ENCODE measurements around the gene AKNAD1. TPM values are rescaled to one million over a fixed set of nuclear protein-coding genes. Genes with fewer than 3 reads are reported as not detected.
"Not testable (repeated sequence)": the region's sequence is repeated elsewhere in the genome, so short reads cannot be mapped to it uniquely, and the experiment has no call there.

The AKNAD1 gene
- total RNA-seq, 1 experiment from 2014 or later: 7.2 TPM

GRCh38 chr1:108889706-108890384 lies 33.0 kb upstream of the AKNAD1 start:
- intact Hi-C loops (cut with micrococcal nuclease): no loop called here
- Mint-ChIP-seq H3K27me3 (ENCODE audit: insufficient read depth, unreplicated experiment) (no peaks in the 10 kb centered on the region), H3K36me3 (ENCODE audit: insufficient read depth, unreplicated experiment) (peaks cover 40% of the 10 kb centered on the region), H3K27ac (ENCODE audit: low read depth, unreplicated experiment) (peak overlapping the region; percentile 75), H3K4me3 (ENCODE audit: unreplicated experiment) (no peak overlapping the region), H3K4me1 (ENCODE audit: insufficient read depth, unreplicated experiment) (peaks cover 56% of the 10 kb centered on the region), H3K9me3 (ENCODE audit: unreplicated experiment) (no peaks in the 10 kb centered on the region)
- ChIA-PET POLR2A (interaction anchor here (0.7 to 10.1 kb wide), 5 partner anchors 8 to 60 kb away, joined by 3 to 120 read pairs (median 5); partner anchors contain the start of gene GPSM2), CTCF (interaction anchor here (0.6 to 8.9 kb wide), 3 partner anchors 11 to 1474 kb away, joined by 3 to 105 read pairs (median 3); no protein-coding TSS in a partner anchor)
- DNase-seq (ENCODE audit: unreplicated experiment): no peak
- BruUV-seq (replicated peaks): no TSS peak
- no peak for TF ChIP-seq CTCF (IDR thresholded peaks at IDR 0.05; ENCODE audit: unreplicated experiment)

- H3K36me3 Mint-ChIP-seq (ENCODE audit: insufficient read depth, unreplicated experiment): peaks cover 46% of the 10 kb centered on the region
- ChIA-PET POLR2A (interaction anchor here (0.7 to 10.1 kb wide), 6 partner anchors 8 to 59 kb away, joined by 3 to 120 read pairs (median 4); partner anchors contain the start of gene GPSM2), CTCF (interaction anchor here (0.6 to 8.9 kb wide), 5 partner anchors 8 to 1474 kb away, joined by 3 to 105 read pairs (median 4); no protein-coding TSS in a partner anchor)
- intact Hi-C loops (cut with micrococcal nuclease); DNase-seq (ENCODE audit: unreplicated experiment); H3K4me3 Mint-ChIP-seq (ENCODE audit: unreplicated experiment); H3K9me3 Mint-ChIP-seq (ENCODE audit: unreplicated experiment); H3K27me3 Mint-ChIP-seq (ENCODE audit: insufficient read depth, unreplicated experiment); BruUV-seq (replicated peaks): not testable (repeated sequence)
- H3K4me1 Mint-ChIP-seq (ENCODE audit: insufficient read depth, unreplicated experiment): peaks cover 61% of the 10 kb centered on the region
- peak overlapping the region; percentile 75 for H3K27ac Mint-ChIP-seq (ENCODE audit: low read depth, unreplicated experiment)
These were observed 32.2 kb upstream of the AKNAD1 start for GRCh38 chr1:108889006-108889645.

- H3K4me1 Mint-ChIP-seq (ENCODE audit: insufficient read depth, unreplicated experiment): peaks cover 61% of the 10 kb centered on the region
- no peaks in the 10 kb centered on the region for H3K9me3 Mint-ChIP-seq (ENCODE audit: unreplicated experiment)
- H3K27me3 Mint-ChIP-seq (ENCODE audit: insufficient read depth, unreplicated experiment): no peaks in the 10 kb centered on the region
- no TSS peak for BruUV-seq (replicated peaks)
- H3K36me3 Mint-ChIP-seq (ENCODE audit: insufficient read depth, unreplicated experiment): peaks cover 53% of the 10 kb centered on the region
- POLR2A ChIA-PET: interaction anchor here (1.7 to 10.1 kb wide), 4 partner anchors 8 to 56 kb away, joined by 4 to 120 read pairs (median 21); no protein-coding TSS in a partner anchor
- no peak overlapping the region for H3K4me3 Mint-ChIP-seq (ENCODE audit: unreplicated experiment)
- TF ChIP-seq CTCF (IDR thresholded peaks at IDR 0.05; ENCODE audit: unreplicated experiment): no peak
- intact Hi-C loops (cut with micrococcal nuclease): no loop called here
- no peak overlapping the region for H3K27ac Mint-ChIP-seq (ENCODE audit: low read depth, unreplicated experiment)
- no peak for DNase-seq (ENCODE audit: unreplicated experiment)
- CTCF ChIA-PET: interaction anchor here (0.6 to 8.9 kb wide), 5 partner anchors 10 to 69 kb away, joined by 3 to 105 read pairs (median 8); no protein-coding TSS in a partner anchor
These were observed 29.4 kb upstream of the AKNAD1 start for GRCh38 chr1:108886292-108886691.

- TF ChIP-seq CTCF (IDR thresholded peaks at IDR 0.05; ENCODE audit: unreplicated experiment): no peak
- no peak for DNase-seq (ENCODE audit: unreplicated experiment)
- H3K9me3 Mint-ChIP-seq (ENCODE audit: unreplicated experiment): no peaks in the 10 kb centered on the region
- peaks cover 47% of the 10 kb centered on the region for H3K36me3 Mint-ChIP-seq (ENCODE audit: insufficient read depth, unreplicated experiment)
- POLR2A ChIA-PET: interaction anchor here (1.1 to 10.1 kb wide), 7 partner anchors 8 to 63 kb away, joined by 3 to 120 read pairs (median 6); partner anchors contain the start of gene GPSM2
- H3K27me3 Mint-ChIP-seq (ENCODE audit: insufficient read depth, unreplicated experiment): no peaks in the 10 kb centered on the region
- CTCF ChIA-PET: interaction anchor here (0.6 to 8.9 kb wide), 5 partner anchors 12 to 144 kb away, joined by 4 to 105 read pairs (median 8); no protein-coding TSS in a partner anchor
- no peak overlapping the region for H3K27ac Mint-ChIP-seq (ENCODE audit: low read depth, unreplicated experiment)
- H3K4me3 Mint-ChIP-seq (ENCODE audit: unreplicated experiment): no peak overlapping the region
- no TSS peak for BruUV-seq (replicated peaks)
- intact Hi-C loops (cut with micrococcal nuclease): no loop called here
- H3K4me1 Mint-ChIP-seq (ENCODE audit: insufficient read depth, unreplicated experiment): peaks cover 67% of the 10 kb centered on the region
These were observed 28.1 kb upstream of the AKNAD1 start for GRCh38 chr1:108884968-108885367.
